K562 (cell line): ENCODE results near the gene MED16. TPM values are rescaled to one million over a fixed set of nuclear protein-coding genes. Genes with fewer than 3 reads are reported as not detected.

Source experiments
- ATAC-seq: fragments of 200-7000 bp; cut with Tn5 transposase; 3 replicates; pipeline ENCODE4 v1.9.1; 2020; ENCODE audit warnings: moderate library complexity
- BruUV-seq: library from RNA; stranded (reverse); fragments of 400-500 nt; replicated peaks from 2 replicates; lab custom pipeline; 2021; lab: Mats Ljungman, UMichigan
- CTCF ChIA-PET: fragments of 300-600 bp; formaldehyde crosslinking; extraction: SDS; loops from one replicate; lab custom pipeline; 2021; ENCODE audit warnings: low intra/inter-chr PET ratio; lab: Yijun Ruan, JAX
- POLR2A ChIA-PET: fragments of 300-600, 350-650 bp; sonication (Branson Sonifier 250); formaldehyde crosslinking; extraction: SDS; loops from one replicate; lab custom pipeline; 2021; ENCODE audit warnings: antibody characterized with exemption, inconsistent platforms; lab: Yijun Ruan, JAX
- DNase-seq, 4 experiments: peaks; one replicate each; pipeline versions ENCODE4 v3.0.0 to v3.0.0-alpha.2; 2011 to 2018; ENCODE audit warnings: low spot score in 3 of 4, mixed read lengths in 3 of 4; ENCODE audit errors: extremely low read depth in 1 of 4
- FAIRE-seq: peaks from 2 replicates; lab custom pipeline; 2011; peaks lifted over from hg19 to GRCh38; lab: Jason Lieb, UNC
- H2AFZ ChIP-seq: 2 replicates; pipeline ENCODE4 v1.6.0; 2011; ENCODE audit warnings: low read depth, low read length, control low read depth, inconsistent platforms
- H3K27ac ChIP-seq: fragments of 200-600 bp; 3 replicates; pipeline ENCODE4 v1.8.0; 2011; ENCODE audit warnings: low read depth, mild to moderate bottlenecking, control low read depth, inconsistent platforms, low read length, moderate library complexity, mixed read lengths; ENCODE audit errors: extremely low read depth
- H3K27me3 ChIP-seq, 2 experiments: fragments of 300-600 bp in 1 of 2; 2 replicates in 1 of 2; 3 replicates in 1 of 2; pipeline versions ENCODE4 v1.6.0 to v1.8.0; 2011; ENCODE audit warnings: inconsistent platforms in 2 of 2, low read length in 2 of 2, mild to moderate bottlenecking in 1 of 2, mixed read lengths in 1 of 2, moderate library complexity in 1 of 2; ENCODE audit not compliant: control insufficient read depth in 2 of 2, insufficient read depth in 2 of 2
- H3K36me3 ChIP-seq: fragments of 300-600 bp; 3 replicates; pipeline ENCODE4 v1.8.0; 2011; ENCODE audit warnings: mild to moderate bottlenecking, low read length, inconsistent platforms; ENCODE audit not compliant: control insufficient read depth, insufficient read depth
- H3K4me1 ChIP-seq, 2 experiments: fragments of 200-600 bp in 1 of 2; replicated peaks in 1 of 2; 2 replicates in 1 of 2; 3 replicates in 1 of 2; pipeline versions ENCODE4 v1.5.1 to v1.8.0; 2011; ENCODE audit warnings: inconsistent platforms in 2 of 2, low read length in 2 of 2, mild to moderate bottlenecking in 1 of 2, mixed read lengths in 1 of 2, moderate library complexity in 1 of 2; ENCODE audit not compliant: control insufficient read depth in 2 of 2, insufficient read depth in 2 of 2
- H3K4me2 ChIP-seq: 2 replicates; pipeline ENCODE4 v1.6.1; 2011; ENCODE audit warnings: low read length, control low read depth, inconsistent platforms, mixed read lengths; ENCODE audit not compliant: insufficient read depth
- H3K4me3 ChIP-seq: fragments of 200-600 bp; sonication (generic), shearing (Covaris generic); 2 replicates; pipeline ENCODE4 v1.5.1; 2016; ENCODE audit warnings: control low read depth, inconsistent platforms
- H3K79me2 ChIP-seq: fragments of 200-600 bp; 3 replicates; pipeline ENCODE4 v1.8.0; 2011; ENCODE audit warnings: low read length, inconsistent platforms; ENCODE audit not compliant: control insufficient read depth, insufficient read depth
- H3K9ac ChIP-seq, 2 experiments: 2 replicates each; pipeline versions ENCODE4 v1.6.0 to v1.6.1; 2011; ENCODE audit warnings: low read depth in 2 of 2, low read length in 2 of 2, control low read depth in 1 of 2, inconsistent platforms in 1 of 2, mild to moderate bottlenecking in 1 of 2, mixed read lengths in 1 of 2; ENCODE audit not compliant: insufficient read depth in 1 of 2
- H3K9me1 ChIP-seq: one replicate; pipeline ENCODE4 v1.6.0; 2011; ENCODE audit warnings: inconsistent platforms, mild to moderate bottlenecking, low read length, moderate library complexity; ENCODE audit not compliant: control insufficient read depth, insufficient read depth
- H3K9me3 ChIP-seq: replicated peaks from 2 replicates; pipeline ENCODE4 v1.5.1; 2011; ENCODE audit warnings: low read depth, low read length, inconsistent platforms; ENCODE audit not compliant: control insufficient read depth, insufficient read depth
- H4K20me1 ChIP-seq: replicated peaks from 2 replicates; pipeline ENCODE4 v1.6.1; 2011; ENCODE audit warnings: low read length, inconsistent platforms, mixed read lengths; ENCODE audit not compliant: control insufficient read depth, insufficient read depth
- ADNP ChIP-seq: fragments of 200-800 bp; sonication (Bioruptor generic); IDR thresholded peaks from 2 replicates; pipeline ENCODE4 v1.6.1; 2016; ENCODE audit warnings: missing genetic modification characterization, missing compliant biosample characterization
- BCOR ChIP-seq: fragments of 450-650 bp; IDR thresholded peaks from 2 replicates; pipeline ENCODE4 v1.6.1; 2016
- PRPF4 ChIP-seq: fragments of 200-400 bp; formaldehyde crosslinking; IDR thresholded peaks from one replicate; pipeline ENCODE4 v1.6.1; 2017; ENCODE audit warnings: low read length, low read depth, mild to moderate bottlenecking; ENCODE audit not compliant: insufficient read depth, poor library complexity, severe bottlenecking
- TCF15 ChIP-seq: fragments of 250-450 bp; sonication (Bioruptor Pico); IDR thresholded peaks from 2 replicates; pipeline ENCODE4 v1.8.0; 2022; ENCODE audit warnings: moderate library complexity, mild to moderate bottlenecking, inconsistent platforms
- ZBTB33 ChIP-seq: sonication (generic); formaldehyde crosslinking; IDR thresholded peaks from 2 replicates; pipeline ENCODE4 v1.8.1; 2023; ENCODE audit warnings: mild to moderate bottlenecking, missing genetic modification reagents
- ZBTB7A ChIP-seq: IDR thresholded peaks from 2 replicates; pipeline ENCODE4 v1.6.1; 2011; ENCODE audit warnings: low read depth, mild to moderate bottlenecking, low read length, moderate library complexity, borderline replicate concordance; ENCODE audit not compliant: control insufficient read depth
- WGBS: fragments of 100-300 bp; shearing (Covaris generic); methylation state at CpG from one replicate; pipeline ENCODE4 v1.1.6; 2016; ENCODE audit warnings: low coverage, mixed read lengths; ENCODE audit not compliant: insufficient coverage; ENCODE audit errors: missing lambda C conversion rate; 5-methylcytosine and 5-hydroxymethylcytosine counted together
- in situ Hi-C: fragments of 300-500 bp; cut with MboI; formaldehyde crosslinking; loops from 4 replicates; pipeline ENCODE4 v1.15.0; 2018; ENCODE audit warnings: inconsistent platforms, mixed read lengths
- intact Hi-C: fragments of 100-400 bp; cut with micrococcal nuclease; formaldehyde crosslinking; loops from 2 replicates; pipeline ENCODE4 v1.14.2; 2022
- polyA plus RNA-seq, 8 experiments: library from polyadenylated mRNA; depleted of rRNA in 4 of 8; stranded (reverse) in 5 of 8; unstranded in 3 of 8; fragments of >200 nt; fragmentation: Nextera tagmentation in 2 of 8; fragmentation: Illumina TruSeq in 1 of 8; extraction: Ambion mirVana in 2 of 8; extraction: Trizol in 1 of 8; gene quantifications; 2 replicates each; pipeline versions ENCODE4 v1.2.1 to v1.2.3, GENCODE V29; 2011 to 2014; ENCODE audit warnings: inconsistent platforms in 1 of 8, missing spikeins in 1 of 8
- total RNA-seq, 7 experiments: library from RNA; depleted of rRNA in 6 of 7; stranded (reverse); fragments of >200 nt in 6 of 7; fragmentation: Illumina TruSeq in 2 of 7; extraction: Trizol in 2 of 7; gene quantifications; 2 replicates each; pipeline versions ENCODE4 v1.2.1 to v1.2.3, GENCODE V29; 2011 to 2021; ENCODE audit warnings: low replicate concordance in 1 of 7

MED16 gene
- total and polyA plus RNA-seq, 9 of the 15 experiments (the other 6 are each of a cell fraction or from before 2014, with no cell fraction given), result 0.89 to 59.9 (median 8.6) TPM

- in situ Hi-C loops, result loop anchor here (5.0 kb wide), 1 partner anchor 88 kb away; no protein-coding TSS in a partner anchor
- no peaks in the 10 kb centered on the region for H4K20me1 ChIP-seq
- no peaks in the 10 kb centered on the region for H3K9me1 ChIP-seq
- FAIRE-seq, result no peak
- no TSS peak for BruUV-seq
- no peaks in the 10 kb centered on the region for H3K9me3 ChIP-seq
- TF ChIP-seq PRPF4 (no peak), TCF15 (CRISPR knock-in tag) (no peak)
- POLR2A ChIA-PET, result interaction anchor here (0.8 kb wide), 1 partner anchor 12 kb away, joined by 3 read pairs; no protein-coding TSS in a partner anchor
- H3K27me3 ChIP-seq, result no peaks in the 10 kb centered on the region
- H2AFZ ChIP-seq, result no peak overlapping the region
- intact Hi-C loops, result no loop called here
- H3K4me1 ChIP-seq, result peaks cover 17 to 55% of the 10 kb centered on the region in 2 experiments; a peak in 4 of 5 replicates
- 49% methylated on average over 17 of the region's 40 CpGs for WGBS
- CTCF ChIA-PET, result no interaction called here
- H3K79me2 ChIP-seq, result peaks cover 2% of the 10 kb centered on the region
- DNase-seq, result no peak
- H3K27ac ChIP-seq, result no peak overlapping the region
- H3K9ac ChIP-seq, result peak overlapping the region in 1 of 2 experiments; percentile 79; a peak in 2 of 4 replicates
- H3K4me2 ChIP-seq, result no peak overlapping the region
- H3K4me3 ChIP-seq, result no peak overlapping the region
- no peak for ATAC-seq
- H3K36me3 ChIP-seq, result no peaks in the 10 kb centered on the region
These were observed 37.3 kb downstream of the MED16 start for GRCh38 chr19:855566-856120.

- CTCF ChIA-PET, result no interaction called here
- DNase-seq (no peak), FAIRE-seq (no peak), ATAC-seq (no peak)
- Histone ChIP-seq H3K9me1 (no peaks in the 10 kb centered on the region), H3K79me2 (no peaks in the 10 kb centered on the region; the same call in 1 of the 3 replicates), H3K4me1 (peaks cover 20 to 57% of the 10 kb centered on the region in 2 experiments; a peak in 4 of 5 replicates), H3K36me3 (no peaks in the 10 kb centered on the region), H3K4me3 (no peak overlapping the region), H3K27me3 (no peaks in the 10 kb centered on the region), H2AFZ (no peak overlapping the region), H3K9ac (peak overlapping the region in 1 of 2 experiments; percentile 9; a peak in 1 of 4 replicates), H3K4me2 (no peak overlapping the region), H3K27ac (no peak overlapping the region), H3K9me3 (no peaks in the 10 kb centered on the region), H4K20me1 (no peaks in the 10 kb centered on the region)
- intact Hi-C loops, result no loop called here
- in situ Hi-C loops, result loop anchor here (5.0 kb wide), 1 partner anchor 88 kb away; no protein-coding TSS in a partner anchor
- POLR2A ChIA-PET, result no interaction called here
- 0 out of 2 replicates have a peak, but pooled peaks have one; percentile 40 for TF ChIP-seq ZBTB33
- TF ChIP-seq ZBTB7A, result no peak
- peak; percentile 36; the same call in 1 of the 2 replicates for TF ChIP-seq ADNP (tag)
- peak; percentile 55; the same call in 1 of the 2 replicates for TF ChIP-seq BCOR
- BruUV-seq, result no TSS peak
- WGBS, result 70% methylated on average over 10 of the region's 12 CpGs
These were observed 37.8 kb downstream of the MED16 start for GRCh38 chr19:855142-855541.
